ENCODE results near the gene C6orf62. TPM values are rescaled to one million over a fixed set of nuclear protein-coding genes. Genes with fewer than 3 reads are reported as not detected.
"Not testable (repeated sequence)": the region's sequence is repeated elsewhere in the genome, so short reads cannot be mapped to it uniquely, and the experiment has no call there.

Gene C6orf62
- total and polyA plus RNA-seq, 12 donors, result 52.3 to 121 (median 102) TPM

GRCh38 chr6:24666097-24666640 lies 52.8 kb downstream of the C6orf62 start:
- peak in 6 of 7 donors; percentile 36 to 73 (median 50) for DNase-seq
- Histone ChIP-seq H3K9me3 (replicated peaks in 1 of 3) (peaks cover 0 to 8% (median 0%) of the 10 kb centered on the region in 3 donors), H3K4me3 (peak overlapping the region; percentile 76 to 90 (median 87)), H3K27me3 (no peaks in the 10 kb centered on the region), H3K36me3 (replicated peaks in 1 of 2) (peaks cover 0 to 20% of the 10 kb centered on the region in 2 donors), H3K4me1 (replicated peaks in 1 of 2) (peaks cover 0 to 29% of the 10 kb centered on the region in 2 donors), H3K27ac (peak overlapping the region in 4 of 5 donors; percentile 79 to 96 (median 86))
- intact Hi-C loops (cut with DNase I), result no loop called here
- no peak for TF ChIP-seq CTCF (IDR thresholded peaks at IDR 0.05)
- no peak for TF ChIP-seq POLR2A (IDR thresholded peaks at IDR 0.05)
- WGBS, 4 donors, result 0 to 2% (median 1%) methylated on average over 16 to 26 of the region's 26 CpGs

GRCh38 chr6:24664046-24664987 lies 54.6 kb downstream of the C6orf62 start:
- no peak for DNase-seq
- 92 to 96% (median 94%) methylated on average over 7 of the region's 7 CpGs for whole genome bisulfite sequencing, 4 donors
- intact Hi-C loops (cut with DNase I), result no loop called here
- H3K9me3 ChIP-seq (replicated peaks in 1 of 3), result no peaks in the 10 kb centered on the region
- no peak overlapping the region for H3K4me3 ChIP-seq
- H3K27me3 ChIP-seq, result no peaks in the 10 kb centered on the region
- H3K36me3 ChIP-seq (replicated peaks in 1 of 2), result peaks cover 0 to 25% of the 10 kb centered on the region in 2 donors
- no peak overlapping the region for H3K27ac ChIP-seq
- TF ChIP-seq POLR2A (IDR thresholded peaks at IDR 0.05) (no peak), CTCF (IDR thresholded peaks at IDR 0.05) (no peak)
- peaks cover 0 to 29% of the 10 kb centered on the region in 2 donors for H3K4me1 ChIP-seq (replicated peaks in 1 of 2)

GRCh38 chr6:24663189-24663588 lies 55.8 kb downstream of the C6orf62 start:
- WGBS, 4 donors, result 94 to 100% (median 100%) methylated on average over 1 of the region's 1 CpG
- H3K27me3 ChIP-seq, result no peaks in the 10 kb centered on the region
- TF ChIP-seq CTCF (IDR thresholded peaks at IDR 0.05) (no peak), POLR2A (IDR thresholded peaks at IDR 0.05) (no peak)
- intact Hi-C loops (cut with DNase I), result no loop called here
- peaks cover 0 to 25% of the 10 kb centered on the region in 2 donors for H3K4me1 ChIP-seq (replicated peaks in 1 of 2)
- H3K27ac ChIP-seq, result no peak overlapping the region
- DNase-seq, result no peak
- no peak overlapping the region for H3K4me3 ChIP-seq
- peaks cover 0 to 25% of the 10 kb centered on the region in 2 donors for H3K36me3 ChIP-seq (replicated peaks in 1 of 2)
- no peaks in the 10 kb centered on the region for H3K9me3 ChIP-seq (replicated peaks in 1 of 3)

GRCh38 chr6:24662236-24662635 lies 56.7 kb downstream of the C6orf62 start:
- WGBS, 4 donors, result 91 to 97% (median 95%) methylated on average over 10 of the region's 10 CpGs
- no peaks in the 10 kb centered on the region for H3K9me3 ChIP-seq (replicated peaks in 1 of 3)

GRCh38 chr6:24661759-24662158 lies 57.2 kb downstream of the C6orf62 start:
- H3K4me3 ChIP-seq; H3K27ac ChIP-seq; DNase-seq; H3K9me3 ChIP-seq (replicated peaks in 1 of 3); intact Hi-C loops (cut with DNase I); H3K27me3 ChIP-seq: not testable (repeated sequence)
- peaks cover 0 to 16% of the 10 kb centered on the region in 2 donors for H3K4me1 ChIP-seq (replicated peaks in 1 of 2)
- 86 to 95% (median 90%) methylated on average over 3 to 5 of the region's 5 CpGs for WGBS, 4 donors
- H3K36me3 ChIP-seq (replicated peaks in 1 of 2), result peaks cover 0 to 32% of the 10 kb centered on the region in 2 donors

More at GRCh38 chr6:24662236-24662635, 56.7 kb downstream of the C6orf62 start:
- Histone ChIP-seq H3K27ac (no peak overlapping the region), H3K4me3 (no peak overlapping the region), H3K4me1 (replicated peaks in 1 of 2) (peaks cover 0 to 16% of the 10 kb centered on the region in 2 donors), H3K27me3 (no peaks in the 10 kb centered on the region), H3K36me3 (replicated peaks in 1 of 2) (peaks cover 0 to 29% of the 10 kb centered on the region in 2 donors)
- intact Hi-C loops (cut with DNase I), result no loop called here
- TF ChIP-seq POLR2A (IDR thresholded peaks at IDR 0.05) (no peak), CTCF (IDR thresholded peaks at IDR 0.05) (no peak)
- no peak for DNase-seq

Data from adrenal gland (tissue), 12 donors.